Glomerular visceral epithelial cell (primary cell): ENCODE data around the gene CGA.
"Not testable (repeated sequence)": the region's sequence is repeated elsewhere in the genome, so short reads cannot be mapped to it uniquely, and the experiment has no call there.

Source experiments
- DNase-seq: peaks from one replicate; pipeline ENCODE4 v3.0.0-alpha.2; 2016; ENCODE audit errors: extremely low spot score

The CGA gene

DNA sequence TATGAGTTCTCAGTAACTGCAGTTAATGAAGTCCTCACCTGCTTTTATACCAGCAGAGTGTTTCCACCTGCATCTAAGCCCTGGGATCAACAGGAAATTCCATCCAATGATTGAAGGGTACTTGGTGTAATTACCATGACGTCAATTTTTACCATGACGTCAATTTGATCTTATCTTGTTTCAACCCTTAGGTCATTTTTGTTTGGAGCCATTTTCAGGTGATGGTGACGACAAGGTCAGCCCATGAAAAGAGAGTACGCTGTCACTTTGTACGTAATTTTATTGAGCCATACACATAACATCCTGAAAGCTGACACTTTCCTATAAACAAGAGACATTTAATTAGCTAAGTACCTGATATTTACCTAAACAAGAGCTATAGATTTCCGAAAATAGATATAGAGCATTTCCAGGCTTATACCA, at the start of gene CGA:
TSS of gene CGA (minus strand) at position 20 of the 423 bp plus-strand sequence. CDS start 6,906 bp downstream, outside the sequence.
- no peak for DNase-seq

DNA sequence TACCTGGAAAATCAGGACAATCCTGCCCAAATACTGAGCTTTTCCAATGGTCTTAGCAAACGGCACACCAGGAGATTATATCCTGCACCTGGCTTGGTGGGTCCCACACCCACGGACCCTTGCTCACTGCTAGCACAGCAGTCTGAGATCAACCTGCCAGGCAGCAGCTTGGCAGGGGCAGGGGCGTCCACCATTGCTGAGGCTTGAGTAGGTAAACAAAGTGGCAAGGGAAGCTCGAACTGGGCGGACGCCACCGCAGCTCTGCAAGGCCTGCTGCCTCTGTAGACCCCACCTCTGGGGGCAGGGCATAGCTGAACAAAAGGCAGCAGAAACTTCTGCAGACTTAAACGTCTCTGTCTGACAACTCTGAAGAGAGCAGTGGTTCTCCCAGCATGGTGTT, 45.0 kb upstream of the CGA start:
- not testable (repeated sequence) for DNase-seq

DNA sequence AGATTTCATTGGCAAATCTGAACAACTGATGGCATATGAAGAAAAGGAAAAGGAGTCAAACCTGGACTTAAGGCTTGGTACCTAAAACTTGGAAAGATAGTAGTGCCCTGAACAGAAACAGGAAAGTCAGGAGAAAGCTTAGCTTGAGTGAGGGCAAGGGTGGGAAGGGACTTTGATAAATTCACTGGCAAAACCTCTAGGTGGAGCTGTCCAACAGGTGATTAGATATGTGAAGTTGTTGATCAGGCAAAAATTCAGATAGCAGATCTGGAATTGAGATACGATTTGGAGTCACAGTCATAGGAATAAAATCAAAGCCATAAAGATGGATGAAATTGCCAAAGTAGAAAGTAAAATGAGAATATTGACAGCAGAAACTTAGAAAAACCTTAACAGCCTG, 44.3 kb upstream of the CGA start:
- peak; percentile 52 for DNase-seq

DNA sequence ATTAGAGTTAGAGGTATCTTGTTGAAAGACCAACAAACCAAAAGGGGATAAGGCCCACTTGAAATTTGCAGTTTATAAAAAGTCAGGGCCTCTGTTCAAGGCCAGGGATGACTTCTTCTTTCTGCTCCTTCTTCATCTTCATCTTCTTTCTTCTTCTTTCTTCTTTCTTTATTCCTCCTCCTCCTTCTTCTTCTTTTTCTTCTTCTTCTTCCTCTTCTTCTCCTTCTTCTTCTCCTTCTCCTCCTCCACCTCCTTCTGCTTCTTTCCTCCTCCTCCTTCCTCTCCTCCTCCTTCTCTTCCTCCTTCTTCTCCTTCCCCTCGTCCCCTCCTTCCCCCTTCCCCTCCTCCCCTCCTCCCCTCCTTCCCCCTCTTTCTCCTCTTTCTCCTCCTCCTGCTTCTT, 42.1 kb upstream of the CGA start:
- no peak for DNase-seq

- no peak for DNase-seq
These were observed 32.8 kb upstream of the CGA start for GRCh38 chr6:87127737-87128136.

DNA sequence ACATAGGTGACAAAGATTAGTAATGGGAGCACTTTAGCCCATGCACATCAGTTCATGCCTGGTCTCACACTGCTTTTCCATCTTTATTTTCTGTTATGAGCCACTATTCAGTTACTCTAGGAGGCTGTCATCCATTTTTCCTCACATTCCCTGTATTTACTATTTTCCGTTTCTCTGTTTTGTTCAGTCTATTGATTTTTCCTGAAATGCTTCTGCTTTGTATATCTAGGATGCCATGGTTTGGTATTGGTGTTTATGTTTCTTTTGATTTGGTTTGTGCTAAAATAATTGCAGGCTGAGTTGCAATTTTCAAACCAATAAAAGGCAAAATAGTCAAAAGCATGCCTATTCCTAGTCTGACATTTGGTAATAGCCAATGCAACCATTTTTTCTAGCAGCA, 31.6 kb upstream of the CGA start:
- DNase-seq: no peak

DNA sequence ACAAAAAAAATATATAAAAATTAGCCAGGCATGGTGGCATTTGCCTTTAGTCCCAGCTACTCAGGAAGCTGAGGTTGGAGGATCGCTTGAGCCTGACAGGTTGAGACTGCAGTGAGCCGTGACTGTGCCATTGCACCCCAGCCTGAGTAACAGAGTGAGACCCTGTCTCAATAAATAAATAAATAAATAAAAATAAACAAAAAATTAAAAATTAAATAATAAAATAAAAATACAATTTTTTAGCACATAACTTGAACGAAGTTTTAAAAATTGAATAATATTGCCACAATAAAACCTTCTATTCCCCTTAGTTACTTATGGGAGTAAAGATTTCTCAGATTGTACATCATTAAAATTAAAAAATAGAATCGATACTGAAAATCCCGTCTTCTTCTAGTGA, 29.2 kb upstream of the CGA start:
- no peak for DNase-seq

DNA sequence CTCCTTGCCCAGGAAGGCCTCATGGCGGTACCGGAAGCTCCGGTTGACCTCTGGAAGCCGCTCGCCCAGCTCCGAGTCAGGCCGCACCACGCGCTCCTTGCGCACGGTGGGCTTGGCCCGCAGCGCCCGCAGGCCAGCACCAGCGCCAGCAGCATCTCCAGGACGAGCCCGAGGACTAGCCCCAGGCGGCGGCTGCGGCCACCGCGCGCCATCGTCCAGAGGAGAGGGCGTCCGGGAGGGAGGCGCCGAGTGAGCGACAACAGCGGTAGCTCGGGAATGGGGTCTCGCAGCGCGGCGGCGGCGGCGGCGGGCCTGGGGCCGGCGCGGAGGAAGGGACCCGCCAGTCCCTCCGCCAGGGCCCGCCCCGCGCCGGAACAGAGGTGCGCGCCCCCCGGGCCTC, 27.6 kb upstream of the CGA start:
- DNase-seq: no peak

GRCh38 chr6:87118054-87118453, 23.1 kb upstream of the CGA start:
- DNase-seq: peak; percentile 9

DNA sequence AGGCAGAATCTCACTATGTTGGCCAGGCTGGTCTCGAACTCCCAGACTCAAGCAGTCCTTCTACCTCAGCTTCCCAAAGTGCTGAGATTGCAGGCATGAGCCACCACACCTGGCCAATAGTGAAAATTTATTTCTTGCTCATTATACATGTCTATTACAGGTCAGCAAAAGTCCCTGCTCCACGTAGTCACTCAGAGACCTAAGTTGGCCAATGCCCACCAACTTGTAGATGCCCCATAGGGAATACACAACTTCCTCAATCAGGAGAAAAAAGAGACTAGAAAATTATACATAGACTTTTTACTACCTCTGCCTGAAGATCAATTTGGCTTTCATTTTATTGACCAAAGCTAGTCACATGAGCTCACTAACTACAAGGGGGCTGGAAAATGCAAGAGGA, 22.0 kb upstream of the CGA start:
- no peak for DNase-seq

DNA sequence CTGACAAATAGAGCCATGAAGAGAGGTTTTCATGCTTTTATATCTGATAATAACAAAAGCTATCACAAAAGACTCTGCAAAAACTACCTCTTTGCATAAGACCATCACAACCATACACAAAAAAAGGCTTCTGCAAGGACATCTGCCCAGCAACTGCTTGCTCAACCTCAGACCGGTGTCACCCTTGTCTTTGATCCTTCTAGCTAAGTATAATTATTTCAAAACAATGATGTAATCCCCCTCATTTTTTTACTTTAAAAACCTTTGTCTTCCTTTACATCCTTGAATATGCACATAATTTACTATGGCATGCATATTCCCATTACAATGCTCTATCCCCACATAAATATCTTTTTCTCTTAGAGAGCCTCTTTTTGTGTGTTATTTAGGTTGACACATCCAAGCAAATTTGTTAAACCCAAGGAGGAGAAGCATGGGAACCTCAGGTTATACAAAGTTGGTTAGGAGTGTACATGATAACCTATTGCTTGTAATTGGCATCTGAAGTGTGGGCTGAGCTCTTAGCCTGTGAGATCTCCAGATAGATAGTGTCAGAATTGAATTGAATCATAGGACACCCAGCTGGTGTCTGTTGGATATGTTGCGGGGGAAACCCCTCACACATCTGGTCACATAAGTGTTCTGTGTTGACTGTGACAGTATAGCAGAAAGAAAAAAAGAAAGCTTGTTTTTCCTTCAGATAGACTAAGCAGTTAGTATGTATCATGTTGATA, 20.7 kb upstream of the CGA start:
- DNase-seq: no peak

GRCh38 chr6:87110636-87111035, 15.7 kb upstream of the CGA start:
- no peak for DNase-seq

- DNase-seq: no peak
These were observed 10.9 kb upstream of the CGA start for GRCh38 chr6:87105823-87106222.

- DNase-seq: no peak
These were observed 9.8 kb upstream of the CGA start for GRCh38 chr6:87104667-87105066.

- no peak for DNase-seq
These were observed 9.2 kb upstream of the CGA start for GRCh38 chr6:87103977-87104601.

DNA sequence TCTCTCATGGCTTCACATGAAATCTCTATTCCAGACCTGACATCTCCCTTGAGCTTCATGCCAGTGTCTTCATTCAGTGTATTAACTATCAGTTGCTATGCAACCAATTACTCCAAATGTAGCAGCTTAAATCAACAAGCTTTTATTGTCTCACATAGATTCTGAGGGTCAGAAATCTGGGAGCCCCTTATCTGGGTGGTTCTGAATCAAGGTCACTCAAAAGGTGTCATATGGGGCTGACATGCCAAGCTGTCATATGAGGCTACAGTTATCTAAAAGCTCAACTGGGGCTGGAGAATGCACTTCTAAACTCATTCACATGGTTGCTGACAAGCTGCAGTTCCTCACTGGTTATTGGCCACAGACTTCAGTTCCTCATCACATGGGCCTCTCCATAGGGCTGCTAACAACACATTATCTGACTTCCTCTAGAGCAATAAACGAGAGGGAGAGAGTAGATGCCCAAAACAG, 7.3 kb upstream of the CGA start:
- no peak for DNase-seq

GRCh38 chr6:87101067-87101466, 6.2 kb upstream of the CGA start:
- no peak for DNase-seq

- DNase-seq: no peak
These were observed 5.3 kb upstream of the CGA start for GRCh38 chr6:87100216-87100615.

DNA sequence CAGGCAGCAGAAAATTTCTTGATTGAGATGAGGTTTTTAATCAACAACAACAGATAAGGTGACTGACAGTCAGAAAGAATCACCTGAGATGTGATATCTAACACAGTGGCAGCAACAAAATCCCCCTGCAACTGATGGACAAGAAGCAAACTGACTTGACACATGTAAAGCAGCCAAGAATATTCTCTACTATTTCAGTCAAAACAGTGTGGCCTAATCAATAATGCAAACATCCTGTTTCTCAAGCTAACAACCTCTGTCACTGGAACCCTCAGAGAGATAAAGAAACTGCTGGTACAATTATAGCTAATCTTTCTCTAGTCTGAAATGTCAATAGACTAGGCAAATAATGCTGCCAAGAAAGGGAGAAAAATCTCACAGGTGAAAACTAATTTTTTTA, 4.6 kb upstream of the CGA start:
- DNase-seq: no peak

GRCh38 chr6:87094576-87094975, 330 bp downstream of the CGA start:
- DNase-seq: no peak

GRCh38 chr6:87093651-87094050, 1.3 kb downstream of the CGA start:
- DNase-seq: no peak

DNA sequence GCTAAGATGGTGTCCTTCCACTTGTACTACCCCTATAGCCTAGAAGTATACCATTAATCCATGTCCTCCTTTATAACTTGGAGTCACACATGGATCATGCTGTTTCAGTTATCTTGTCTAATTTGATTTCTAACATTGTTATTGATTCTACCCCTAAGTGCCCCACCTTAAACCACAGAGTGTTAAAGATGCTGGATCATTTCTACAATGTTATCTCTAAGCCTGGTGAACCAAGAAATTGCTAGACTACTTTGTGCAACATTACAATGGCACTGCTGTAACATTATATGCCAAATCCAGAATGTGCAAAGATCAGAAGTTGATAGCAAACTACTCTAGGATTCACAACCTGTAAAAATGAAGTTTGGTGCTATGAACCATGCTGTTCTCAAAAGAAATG, 1.7 kb downstream of the CGA start:
- no peak for DNase-seq

DNA sequence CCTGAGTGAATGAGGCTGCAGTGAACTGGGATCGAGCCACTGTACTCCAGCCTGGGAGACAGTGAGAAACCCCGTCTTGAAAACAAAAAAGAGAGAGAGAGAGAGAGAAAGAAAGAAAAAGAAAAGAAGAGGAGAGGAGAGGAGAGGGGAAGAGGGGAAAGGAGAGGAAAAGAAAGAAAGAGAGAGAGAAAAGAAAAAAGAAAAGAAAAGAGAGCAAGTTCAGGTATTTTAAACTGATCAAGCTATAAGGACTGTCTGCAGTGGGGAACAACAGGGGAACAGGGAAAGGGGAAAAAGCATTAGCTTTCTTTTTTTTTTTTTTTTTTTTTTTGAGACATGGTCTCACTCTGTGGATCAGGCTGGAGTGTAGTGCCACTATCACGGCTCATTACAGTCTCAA, 2.5 kb downstream of the CGA start:
- no peak for DNase-seq

- DNase-seq: no peak
These were observed 5.8 kb downstream of the CGA start for GRCh38 chr6:87089135-87089534.
